Endodermal cell (in vitro differentiated cells): ENCODE results near the gene LTBP3. TPM values are rescaled to one million over a fixed set of nuclear protein-coding genes. Genes with fewer than 3 reads are reported as not detected.

Source experiments
- DNase-seq: peaks from one replicate; pipeline ENCODE4 v3.0.0-alpha.2; 2017
- H3K27ac ChIP-seq: 2 replicates; pipeline ENCODE4 v1.5.1; 2013; ENCODE audit warnings: mild to moderate bottlenecking, low read depth, low read length, moderate library complexity
- H3K27me3 ChIP-seq: 2 replicates; pipeline ENCODE4 v1.6.1; 2013; ENCODE audit warnings: mild to moderate bottlenecking, low read length, moderate library complexity; ENCODE audit not compliant: insufficient read depth, control insufficient read depth, poor library complexity, severe bottlenecking
- H3K36me3 ChIP-seq: 2 replicates; pipeline ENCODE4 v1.7.0; 2013; ENCODE audit warnings: mild to moderate bottlenecking, low read length, moderate library complexity; ENCODE audit not compliant: control insufficient read depth, insufficient read depth
- H3K4me1 ChIP-seq: one replicate; pipeline ENCODE4 v1.7.0; 2013; ENCODE audit warnings: low read length; ENCODE audit not compliant: control insufficient read depth, insufficient read depth
- H3K4me3 ChIP-seq: 2 replicates; pipeline ENCODE4 v1.5.1; 2013; ENCODE audit warnings: mild to moderate bottlenecking, low read length, moderate library complexity
- H3K9ac ChIP-seq: 2 replicates; pipeline ENCODE4 v1.6.1; 2013; ENCODE audit warnings: mild to moderate bottlenecking, low read length, moderate library complexity; ENCODE audit not compliant: poor library complexity, severe bottlenecking; ENCODE audit errors: extremely low read depth
- H3K9me3 ChIP-seq: 2 replicates; pipeline ENCODE4 v1.6.1; 2013; ENCODE audit warnings: mild to moderate bottlenecking, low read length, moderate library complexity; ENCODE audit not compliant: control insufficient read depth
- H3K27ac Mint-ChIP-seq: 2 replicates; pipeline ENCODE4 v1.8.0; 2020; ENCODE audit warnings: mixed read lengths
- H3K27me3 Mint-ChIP-seq: 2 replicates; pipeline ENCODE4 v1.8.0; 2021; ENCODE audit warnings: mild to moderate bottlenecking, mixed read lengths; ENCODE audit not compliant: insufficient read depth
- H3K36me3 Mint-ChIP-seq: 2 replicates; pipeline ENCODE4 v1.8.0; 2020; ENCODE audit warnings: low read depth, mixed read lengths
- H3K4me1 Mint-ChIP-seq: 2 replicates; pipeline ENCODE4 v1.8.0; 2020; ENCODE audit warnings: mixed read lengths
- H3K4me3 Mint-ChIP-seq: 2 replicates; pipeline ENCODE4 v1.8.0; 2020; ENCODE audit warnings: mild to moderate bottlenecking, moderate library complexity, mixed read lengths
- H3K9me3 Mint-ChIP-seq: 2 replicates; pipeline ENCODE4 v1.8.0; 2020; ENCODE audit warnings: mild to moderate bottlenecking, mixed read lengths
- WGBS, 2 experiments: methylation state at CpG; one replicate each; pipeline versions ENCODE4 v1.1.5 to v1.1.7; 2013; ENCODE audit warnings: missing lambda C conversion rate in 2 of 2, mixed read lengths in 1 of 2; ENCODE audit not compliant: insufficient coverage in 1 of 2, insufficient read length in 1 of 2; 5-methylcytosine and 5-hydroxymethylcytosine counted together
- total RNA-seq, 2 donors: library from RNA; stranded (reverse); fragmentation: NEBNext Ultra II Directional in 1 of 2; extraction: Animal tissue kit (Norgen Biotek cat#: 25700) in 1 of 2; gene quantifications; 2 replicates in 1 of 2; 3 replicates in 1 of 2; pipeline ENCODE4 v1.2.1, GENCODE V29; 2021
- TF ChIP-seq, protein P1 (sequence below): fragments of 200-600 bp; sonication (generic); conservative IDR thresholded peaks from 2 replicates; pipeline ENCODE4 v1.5.0; 2021; ENCODE audit warnings: antibody characterized with exemption, mild to moderate bottlenecking

LTBP3 gene
- total RNA-seq, 2 donors from 2014 or later = 19.7 to 24.2 TPM

DNA sequence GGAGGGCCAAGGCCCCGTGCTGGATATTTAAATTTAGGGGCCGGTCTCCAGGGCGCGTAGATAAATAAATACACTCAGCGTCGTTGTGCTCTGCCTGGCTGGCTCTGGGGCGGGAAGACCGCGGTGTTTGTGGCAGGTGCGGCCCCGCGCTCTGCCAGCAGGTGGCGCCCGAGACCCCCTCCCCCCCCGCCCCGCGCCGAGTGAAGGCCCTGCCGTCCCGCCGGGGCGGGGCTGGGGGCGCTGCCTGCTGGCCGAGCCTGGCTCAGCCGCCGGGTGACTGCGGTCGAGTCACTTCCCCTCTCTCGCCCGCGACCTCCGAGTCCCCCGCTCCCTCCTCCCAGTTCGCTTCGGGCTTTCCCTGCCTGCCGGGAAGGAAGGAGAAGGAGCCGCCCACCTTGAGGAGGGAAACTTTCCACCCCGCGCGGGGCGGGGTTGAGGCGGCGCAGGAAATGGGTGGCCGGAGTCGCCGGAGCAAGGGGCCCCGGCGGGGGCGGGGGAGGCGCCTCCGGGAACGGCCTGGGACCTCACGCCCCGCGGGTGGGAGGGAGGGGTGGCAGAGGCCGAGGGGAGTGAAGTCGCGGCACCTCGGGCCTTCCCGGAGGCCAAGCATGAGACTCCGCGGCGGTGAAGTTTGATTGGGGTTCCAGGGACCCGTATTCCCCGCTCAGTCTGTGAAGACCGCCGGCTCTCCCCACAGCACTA, 16.1 kb upstream of the LTBP3 start:
- Histone ChIP-seq H3K27ac (no peak overlapping the region), H3K4me3 (peak overlapping the region; percentile 74), H3K27me3 (peaks cover 25% of the 10 kb centered on the region), H3K36me3 (no peaks in the 10 kb centered on the region), H3K9ac (no peak overlapping the region), H3K4me1 (peaks cover 10% of the 10 kb centered on the region), H3K9me3 (no peaks in the 10 kb centered on the region)
- H3K4me3 Mint-ChIP-seq = peak overlapping the region; percentile 97
- TF ChIP-seq, protein P1, sequence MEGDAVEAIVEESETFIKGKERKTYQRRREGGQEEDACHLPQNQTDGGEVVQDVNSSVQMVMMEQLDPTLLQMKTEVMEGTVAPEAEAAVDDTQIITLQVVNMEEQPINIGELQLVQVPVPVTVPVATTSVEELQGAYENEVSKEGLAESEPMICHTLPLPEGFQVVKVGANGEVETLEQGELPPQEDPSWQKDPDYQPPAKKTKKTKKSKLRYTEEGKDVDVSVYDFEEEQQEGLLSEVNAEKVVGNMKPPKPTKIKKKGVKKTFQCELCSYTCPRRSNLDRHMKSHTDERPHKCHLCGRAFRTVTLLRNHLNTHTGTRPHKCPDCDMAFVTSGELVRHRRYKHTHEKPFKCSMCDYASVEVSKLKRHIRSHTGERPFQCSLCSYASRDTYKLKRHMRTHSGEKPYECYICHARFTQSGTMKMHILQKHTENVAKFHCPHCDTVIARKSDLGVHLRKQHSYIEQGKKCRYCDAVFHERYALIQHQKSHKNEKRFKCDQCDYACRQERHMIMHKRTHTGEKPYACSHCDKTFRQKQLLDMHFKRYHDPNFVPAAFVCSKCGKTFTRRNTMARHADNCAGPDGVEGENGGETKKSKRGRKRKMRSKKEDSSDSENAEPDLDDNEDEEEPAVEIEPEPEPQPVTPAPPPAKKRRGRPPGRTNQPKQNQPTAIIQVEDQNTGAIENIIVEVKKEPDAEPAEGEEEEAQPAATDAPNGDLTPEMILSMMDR = peak; percentile 98
- peaks cover 44% of the 10 kb centered on the region for H3K27me3 Mint-ChIP-seq
- 0 to 1% methylated on average over 17 to 67 of the region's 67 CpGs for WGBS, 2 experiments
- no peaks in the 10 kb centered on the region for H3K9me3 Mint-ChIP-seq
- peaks cover 4% of the 10 kb centered on the region for H3K36me3 Mint-ChIP-seq
- no peak overlapping the region for H3K27ac Mint-ChIP-seq
- peak; percentile 97 for DNase-seq
- H3K4me1 Mint-ChIP-seq = peaks cover 34% of the 10 kb centered on the region

- TF ChIP-seq, protein P1 = no peak
- Mint-ChIP-seq H3K27me3 (peaks cover 37% of the 10 kb centered on the region), H3K4me1 (peaks cover 39% of the 10 kb centered on the region)
Observed at GRCh38 chr11:65573391-65574079, 15.4 kb upstream of the LTBP3 start.

DNA sequence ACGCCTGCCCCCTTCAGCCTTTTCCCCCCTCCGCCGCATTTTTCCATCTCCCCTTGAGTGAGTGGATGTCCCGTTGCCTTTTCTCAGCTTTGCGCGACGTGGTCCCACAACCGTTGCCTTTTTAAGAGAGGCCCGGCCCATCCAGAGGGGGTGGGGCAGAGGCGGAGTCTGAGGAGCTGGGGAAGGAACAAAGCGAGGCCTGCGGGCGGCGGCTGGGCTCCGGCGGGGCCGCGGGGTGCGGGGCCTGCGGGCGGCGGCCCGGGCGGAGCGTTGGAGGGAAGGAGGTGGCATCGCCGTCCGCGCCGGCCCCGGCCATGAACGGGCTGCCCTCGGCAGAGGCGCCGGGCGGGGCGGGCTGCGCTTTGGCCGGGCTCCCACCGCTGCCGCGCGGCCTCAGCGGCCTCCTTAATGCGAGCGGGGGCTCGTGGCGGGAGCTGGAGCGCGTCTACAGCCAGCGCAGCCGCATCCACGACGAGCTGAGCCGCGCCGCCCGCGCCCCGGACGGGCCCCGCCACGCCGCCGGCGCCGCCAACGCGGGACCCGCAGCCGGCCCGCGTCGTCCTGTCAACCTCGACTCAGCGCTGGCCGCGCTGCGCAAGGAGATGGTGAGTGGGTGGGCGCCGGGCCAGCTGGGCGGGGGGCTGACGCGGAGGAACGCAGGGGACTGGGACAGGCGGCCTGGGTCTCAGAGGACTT, 14.3 kb upstream of the LTBP3 start, which contains the start of gene FAM89B:
Gene FAM89B (plus strand): TSS at position 183 of the 696 bp plus-strand sequence. CDS start 132 bp downstream, at position 315.
- peaks cover 25% of the 10 kb centered on the region for H3K27me3 ChIP-seq
- DNase-seq = peak; percentile 94
- H3K4me3 Mint-ChIP-seq = peak within 1 kb of the TSS; percentile 97
- peak within 1 kb of the TSS; percentile 76 for H3K27ac Mint-ChIP-seq
- H3K27me3 Mint-ChIP-seq = peaks cover 26% of the 10 kb centered on the region
- no peaks in the 10 kb centered on the region for H3K9me3 Mint-ChIP-seq
- H3K27ac ChIP-seq = peak within 1 kb of the TSS; percentile 40
- peaks cover 35% of the 10 kb centered on the region for H3K4me1 Mint-ChIP-seq
- no peak within 1 kb of the TSS for H3K9ac ChIP-seq
- TF ChIP-seq, protein P1 = no peak
- H3K4me1 ChIP-seq = peaks cover 10% of the 10 kb centered on the region
- H3K4me3 ChIP-seq = peak within 1 kb of the TSS; percentile 88
- H3K9me3 ChIP-seq = no peaks in the 10 kb centered on the region
- WGBS, 2 experiments = 1% methylated on average over 34 to 86 of the region's 86 CpGs
- H3K36me3 ChIP-seq = no peaks in the 10 kb centered on the region
- H3K36me3 Mint-ChIP-seq = peaks cover 11% of the 10 kb centered on the region

More at GRCh38 chr11:65573391-65574079, 15.4 kb upstream of the LTBP3 start:
- Mint-ChIP-seq H3K36me3 (peaks cover 7% of the 10 kb centered on the region), H3K4me3 (peak overlapping the region; percentile 97), H3K27ac (no peak overlapping the region), H3K9me3 (no peaks in the 10 kb centered on the region)
- 83 to 89% methylated on average over 11 to 22 of the region's 22 CpGs for WGBS, 2 experiments
- DNase-seq = no peak
- Histone ChIP-seq H3K4me1 (peaks cover 10% of the 10 kb centered on the region), H3K9ac (no peak overlapping the region), H3K27me3 (peaks cover 25% of the 10 kb centered on the region), H3K4me3 (peak overlapping the region; percentile 83), H3K36me3 (no peaks in the 10 kb centered on the region), H3K9me3 (no peaks in the 10 kb centered on the region), H3K27ac (no peak overlapping the region)
